ENCODE measurements around the gene VPS45. TPM values are rescaled to one million over a fixed set of nuclear protein-coding genes. Genes with fewer than 3 reads are reported as not detected.

VPS45 gene
- total and polyA plus RNA-seq, 8 donors: 7.4 to 23.7 (median 13.2) TPM

DNA sequence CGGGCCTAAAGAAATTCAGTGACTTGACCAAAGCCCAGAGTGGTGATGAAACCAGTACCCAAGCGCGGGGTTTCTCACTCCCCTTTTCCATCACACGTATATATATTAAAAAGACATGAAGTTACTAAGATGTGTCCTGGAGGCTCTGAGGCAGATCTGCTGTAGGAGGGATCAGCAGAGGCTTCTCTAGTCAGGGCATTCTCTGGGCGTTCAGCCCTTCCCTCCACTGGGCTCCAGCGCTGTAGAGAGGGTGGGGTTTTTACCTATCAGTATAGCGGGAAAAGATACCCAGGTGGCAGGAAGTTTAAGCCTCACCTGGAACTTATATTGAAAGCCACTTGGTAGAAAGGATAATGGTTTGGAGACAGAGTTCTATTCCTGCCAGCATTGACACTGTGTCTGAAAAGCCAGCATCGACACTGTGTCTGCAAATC, 81.3 kb downstream of the VPS45 start:
- Histone ChIP-seq H3K27ac (peak overlapping the region in 1 of 4 donors; percentile 62), H3K9me3 (no peaks in the 10 kb centered on the region), H3K4me3 (peak overlapping the region in 2 of 4 donors; percentile 43 to 57), H3K27me3 (no peaks in the 10 kb centered on the region), H3K4me1 (no peaks in the 10 kb centered on the region), H3K36me3 (no peaks in the 10 kb centered on the region)
- ATAC-seq (peak in 2 of 4 donors; percentile 3 to 11), FAIRE-seq (no peak), DNase-seq (no peak)
- intact Hi-C loops (cut with DNase I): no loop called here
- 57 to 63% methylated on average over 8 of the region's 8 CpGs for WGBS, 2 donors
- TF ChIP-seq, protein P1, sequence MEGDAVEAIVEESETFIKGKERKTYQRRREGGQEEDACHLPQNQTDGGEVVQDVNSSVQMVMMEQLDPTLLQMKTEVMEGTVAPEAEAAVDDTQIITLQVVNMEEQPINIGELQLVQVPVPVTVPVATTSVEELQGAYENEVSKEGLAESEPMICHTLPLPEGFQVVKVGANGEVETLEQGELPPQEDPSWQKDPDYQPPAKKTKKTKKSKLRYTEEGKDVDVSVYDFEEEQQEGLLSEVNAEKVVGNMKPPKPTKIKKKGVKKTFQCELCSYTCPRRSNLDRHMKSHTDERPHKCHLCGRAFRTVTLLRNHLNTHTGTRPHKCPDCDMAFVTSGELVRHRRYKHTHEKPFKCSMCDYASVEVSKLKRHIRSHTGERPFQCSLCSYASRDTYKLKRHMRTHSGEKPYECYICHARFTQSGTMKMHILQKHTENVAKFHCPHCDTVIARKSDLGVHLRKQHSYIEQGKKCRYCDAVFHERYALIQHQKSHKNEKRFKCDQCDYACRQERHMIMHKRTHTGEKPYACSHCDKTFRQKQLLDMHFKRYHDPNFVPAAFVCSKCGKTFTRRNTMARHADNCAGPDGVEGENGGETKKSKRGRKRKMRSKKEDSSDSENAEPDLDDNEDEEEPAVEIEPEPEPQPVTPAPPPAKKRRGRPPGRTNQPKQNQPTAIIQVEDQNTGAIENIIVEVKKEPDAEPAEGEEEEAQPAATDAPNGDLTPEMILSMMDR (IDR thresholded peaks at IDR 0.05): no peak

DNA sequence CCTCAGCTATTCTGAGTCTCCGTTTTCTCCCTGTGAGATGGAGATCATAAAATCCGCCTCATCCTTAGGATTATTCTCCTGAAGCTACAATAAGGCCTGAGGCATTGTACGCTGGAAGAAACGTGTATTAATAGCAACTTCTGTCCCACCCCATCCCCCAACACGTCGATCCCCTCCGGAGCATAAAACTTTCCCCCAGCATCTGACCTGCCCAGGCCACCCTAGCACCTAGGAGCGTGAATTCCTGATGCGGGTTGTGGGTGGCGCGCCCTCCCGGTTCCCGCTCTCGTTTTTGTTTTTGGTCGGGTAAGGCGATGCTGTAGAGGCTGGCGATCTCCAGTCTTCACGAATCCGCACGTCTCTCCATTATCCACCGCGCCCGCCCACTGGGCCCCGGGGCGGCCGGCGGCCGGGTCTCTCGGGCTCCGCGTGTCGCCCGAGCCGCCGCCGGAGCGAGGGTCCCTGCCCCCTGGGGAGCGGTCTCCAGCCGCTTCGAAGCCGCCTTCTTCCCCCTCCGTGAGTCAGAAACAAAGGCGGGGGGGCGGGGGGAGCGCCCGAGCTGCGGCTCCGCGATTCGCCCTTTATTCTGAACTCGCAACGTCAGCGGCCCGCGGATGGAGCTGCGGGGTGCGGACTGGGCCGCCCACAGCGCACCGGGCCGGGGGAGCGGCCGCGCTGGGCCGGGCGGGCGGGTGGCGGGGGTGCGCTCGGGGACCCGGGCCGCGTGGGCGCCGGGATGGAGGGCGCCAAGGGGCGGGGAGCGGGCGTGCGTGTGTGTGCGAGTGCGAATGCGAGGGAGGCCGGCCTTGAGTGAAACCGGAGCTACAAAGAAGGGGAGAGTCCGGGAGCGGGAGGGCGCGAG, 81.9 kb downstream of the VPS45 start, which contains the start of gene PLEKHO1:
Gene PLEKHO1, plus strand, starts transcription at position 646 of the 862 bp plus-strand sequence. CDS start 342 bp downstream, outside the sequence.
- no peaks in the 10 kb centered on the region for H3K9me3 ChIP-seq
- intact Hi-C loops (cut with DNase I): loop anchor here in 1 of 3 donors (10.0 kb wide), 1 partner anchor 55 kb away; no protein-coding TSS in a partner anchor
- TF ChIP-seq, protein P1 (IDR thresholded peaks at IDR 0.05): no peak
- H3K4me3 ChIP-seq: peak within 1 kb of the TSS; percentile 20 to 57 (median 39)
- H3K27me3 ChIP-seq: no peaks in the 10 kb centered on the region
- 3% methylated on average over 62 to 89 of the region's 89 CpGs for WGBS, 2 donors
- ATAC-seq (peak; percentile 75 to 86 (median 82)), FAIRE-seq (no peak), DNase-seq (peak; percentile 50 to 84 (median 65))
- no peaks in the 10 kb centered on the region for H3K4me1 ChIP-seq
- H3K36me3 ChIP-seq: no peaks in the 10 kb centered on the region
- H3K27ac ChIP-seq: peak within 1 kb of the TSS in 2 of 4 donors; percentile 62

DNA sequence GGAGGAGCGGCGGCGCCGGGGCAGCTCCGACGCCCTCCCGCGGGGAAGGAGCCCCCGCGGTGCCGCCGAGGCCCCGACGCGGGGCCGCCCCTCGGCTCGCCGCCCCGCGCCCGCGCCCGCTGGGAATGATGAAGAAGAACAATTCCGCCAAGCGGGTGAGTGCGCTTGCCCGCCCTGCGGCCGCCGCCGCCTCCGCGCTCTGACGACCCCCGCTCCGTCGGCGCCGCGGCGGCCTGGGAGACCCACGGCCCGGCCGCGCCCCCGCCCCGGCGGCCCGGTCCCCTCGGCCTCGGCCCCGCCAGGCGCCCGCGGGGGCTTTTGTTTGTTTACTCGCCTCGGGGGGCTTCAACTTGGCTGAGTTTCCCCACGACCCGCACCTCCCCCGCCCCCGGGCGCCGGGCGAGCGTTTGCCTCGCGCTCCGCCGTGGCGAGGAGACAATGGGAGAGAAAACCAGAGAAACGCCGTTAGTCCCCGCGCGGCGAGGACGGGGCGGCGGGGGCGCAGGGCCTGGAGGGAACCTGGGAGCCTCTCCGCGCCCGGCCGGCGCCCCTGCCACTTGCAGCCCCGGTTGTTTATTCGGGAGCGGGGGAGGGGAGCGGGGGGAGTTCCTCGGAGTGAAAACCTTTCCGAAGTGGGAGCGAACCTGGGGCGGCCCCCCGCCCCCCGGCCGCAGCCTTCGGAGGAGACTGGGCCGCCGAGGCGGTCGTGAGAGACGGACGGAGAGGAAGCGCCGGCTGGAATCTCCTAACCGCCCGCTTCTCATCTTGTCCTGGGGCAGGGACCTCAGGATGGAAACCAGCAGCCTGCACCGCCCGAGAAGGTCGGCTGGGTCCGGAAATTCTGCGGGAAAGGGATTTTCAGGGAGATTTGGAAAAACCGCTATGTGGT, 82.8 kb downstream of the VPS45 start:
- TF ChIP-seq, protein P1 (IDR thresholded peaks at IDR 0.05): no peak
- Histone ChIP-seq H3K27ac (peak overlapping the region in 2 of 4 donors; percentile 60 to 62), H3K9me3 (no peaks in the 10 kb centered on the region), H3K27me3 (no peaks in the 10 kb centered on the region), H3K4me3 (peak overlapping the region; percentile 20 to 57 (median 39)), H3K4me1 (no peaks in the 10 kb centered on the region), H3K36me3 (no peaks in the 10 kb centered on the region)
- FAIRE-seq: no peak
- intact Hi-C loops (cut with DNase I): loop anchor here in 1 of 3 donors (10.0 kb wide), 1 partner anchor 56 kb away; no protein-coding TSS in a partner anchor
- peak in 1 of 4 donors; percentile 7 for ATAC-seq
- DNase-seq: peak in 3 of 6 donors; percentile 36 to 62 (median 36)
- 9 to 11% methylated on average over 73 to 114 of the region's 114 CpGs for WGBS, 2 donors

DNA sequence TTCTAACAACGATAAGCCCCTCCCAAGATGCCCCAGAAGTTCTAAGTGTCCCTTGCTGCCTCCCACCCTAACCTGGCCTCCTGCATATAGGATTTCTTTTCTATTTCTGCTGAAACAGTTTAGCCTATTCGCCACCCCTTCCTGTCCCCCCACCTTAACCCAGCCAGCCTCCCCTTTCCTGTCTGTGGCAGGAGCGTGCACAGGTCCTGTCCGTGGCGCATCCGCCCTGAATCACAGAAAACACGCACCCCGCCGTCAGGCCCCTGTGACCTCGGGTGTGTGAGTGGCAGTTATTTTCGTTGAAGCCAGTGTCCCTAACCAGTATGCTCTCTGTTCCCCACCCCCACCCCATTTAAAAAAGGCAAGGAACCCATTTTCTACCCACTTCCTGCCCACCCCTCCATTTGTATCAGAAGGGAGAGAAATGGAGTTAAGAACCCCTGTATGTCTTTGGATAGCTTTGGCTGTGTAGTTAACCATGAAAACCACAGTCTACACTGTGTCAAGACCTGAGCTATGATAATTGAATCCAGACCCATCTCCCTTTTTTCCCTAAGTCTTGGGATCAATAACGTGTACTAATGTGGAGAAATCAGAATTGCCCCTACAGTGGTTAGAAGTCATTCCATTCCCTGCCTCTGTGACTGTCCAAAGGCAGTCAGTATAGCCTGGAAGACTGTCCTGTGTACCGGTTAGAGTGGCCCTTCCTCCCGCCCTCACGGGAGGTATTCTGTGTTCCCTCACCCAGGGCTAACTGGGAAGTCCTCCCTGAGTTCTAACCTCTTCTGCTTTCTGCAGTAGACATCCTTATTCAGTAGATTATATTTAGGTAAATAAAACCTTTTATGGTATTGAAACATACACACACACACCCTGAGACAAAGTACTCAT, 84.0 kb downstream of the VPS45 start:
- ATAC-seq (peak in 1 of 4 donors; percentile 10), DNase-seq (peak in 1 of 6 donors; percentile 44), FAIRE-seq (no peak)
- Histone ChIP-seq H3K4me3 (peak overlapping the region in 2 of 4 donors; percentile 43 to 57), H3K4me1 (no peaks in the 10 kb centered on the region), H3K9me3 (no peaks in the 10 kb centered on the region), H3K27me3 (no peaks in the 10 kb centered on the region), H3K27ac (peak overlapping the region in 1 of 4 donors; percentile 62), H3K36me3 (no peaks in the 10 kb centered on the region)
- WGBS, 2 donors: 81 to 85% methylated on average over 15 of the region's 15 CpGs
- TF ChIP-seq, protein P1 (IDR thresholded peaks at IDR 0.05): no peak
- intact Hi-C loops (cut with DNase I): loop anchor here in 1 of 3 donors (10.0 kb wide), 1 partner anchor 57 kb away; no protein-coding TSS in a partner anchor

Measured in pancreas (tissue), 10 donors.